GM23338 (cell line): Measurements from ENCODE around the gene MAGI1. TPM values are rescaled to one million over a fixed set of nuclear protein-coding genes. Genes with fewer than 3 reads are reported as not detected.

Experiments used
- ATAC-seq: fragments of 200-7000 bp; cut with Tn5 transposase; 3 replicates; pipeline ENCODE4 v1.9.1; 2020
- DNase-seq: peaks from one replicate; pipeline ENCODE4 v3.0.0-alpha.2; 2015; ENCODE audit warnings: low spot score
- H2AFZ ChIP-seq: fragments of 200-600 bp; sonication (generic); 2 replicates; pipeline ENCODE4 v1.8.0; 2016; ENCODE audit warnings: antibody characterized with exemption, mild to moderate bottlenecking, moderate library complexity
- H3F3A ChIP-seq: fragments of 200-600 bp; sonication (generic); replicated peaks from 2 replicates; pipeline ENCODE4 v1.8.0; 2017; ENCODE audit warnings: antibody characterized with exemption, mixed run types, low read depth
- H3K27ac ChIP-seq: fragments of 200-600 bp; sonication (generic); 2 replicates; pipeline ENCODE4 v1.6.1; 2016; ENCODE audit warnings: low read depth
- H3K27me3 ChIP-seq: fragments of 200-600 bp; sonication (generic); 2 replicates; pipeline ENCODE4 v1.8.0; 2016; ENCODE audit warnings: mild to moderate bottlenecking, mixed run types, moderate library complexity; ENCODE audit not compliant: insufficient read depth
- H3K36me3 ChIP-seq: fragments of 200-600 bp; sonication (generic); 2 replicates; pipeline ENCODE4 v1.8.0; 2016; ENCODE audit warnings: mild to moderate bottlenecking; ENCODE audit not compliant: insufficient read depth
- H3K4me1 ChIP-seq: fragments of 200-600 bp; sonication (generic); 2 replicates; pipeline ENCODE4 v1.8.0; 2016; ENCODE audit warnings: mild to moderate bottlenecking, moderate library complexity; ENCODE audit not compliant: insufficient read depth
- H3K4me2 ChIP-seq: fragments of 200-600 bp; sonication (generic); 2 replicates; pipeline ENCODE4 v1.7.1; 2017; ENCODE audit warnings: mixed run types
- H3K4me3 ChIP-seq: fragments of 200-600 bp; sonication (generic); 2 replicates; pipeline ENCODE4 v1.6.1; 2016; ENCODE audit warnings: mixed run types
- H3K79me2 ChIP-seq: fragments of 200-600 bp; sonication (generic); replicated peaks from 2 replicates; pipeline ENCODE4 v1.8.0; 2017; ENCODE audit warnings: mild to moderate bottlenecking; ENCODE audit not compliant: insufficient read depth
- H3K9me2 ChIP-seq: fragments of 200-600 bp; sonication (generic); 2 replicates; pipeline ENCODE4 v1.8.0; 2017; ENCODE audit not compliant: insufficient read depth
- H4K20me1 ChIP-seq: fragments of 200-600 bp; sonication (generic); replicated peaks from 2 replicates; pipeline ENCODE4 v1.8.0; 2017; ENCODE audit warnings: mild to moderate bottlenecking; ENCODE audit not compliant: insufficient read depth
- H3K27ac Mint-ChIP-seq: 2 replicates; pipeline ENCODE4 v1.8.0; 2020; ENCODE audit warnings: inconsistent platforms, mild to moderate bottlenecking, moderate library complexity, mixed read lengths
- H3K27me3 Mint-ChIP-seq: 3 replicates; pipeline ENCODE4 v1.8.0; 2022; ENCODE audit warnings: low read depth, mild to moderate bottlenecking, moderate library complexity, mixed read lengths, inconsistent platforms; ENCODE audit not compliant: insufficient read depth, poor library complexity
- H3K36me3 Mint-ChIP-seq: 3 replicates; pipeline ENCODE4 v1.8.0; 2021; ENCODE audit warnings: low read depth, mild to moderate bottlenecking, inconsistent platforms, moderate library complexity, mixed read lengths
- H3K4me1 Mint-ChIP-seq: 3 replicates; pipeline ENCODE4 v1.8.0; 2020; ENCODE audit warnings: mild to moderate bottlenecking, inconsistent platforms, mixed read lengths
- H3K4me3 Mint-ChIP-seq: 3 replicates; pipeline ENCODE4 v1.8.0; 2021; ENCODE audit warnings: moderate library complexity, mild to moderate bottlenecking, inconsistent platforms, mixed read lengths
- H3K9me3 Mint-ChIP-seq: 3 replicates; pipeline ENCODE4 v1.8.0; 2020; ENCODE audit warnings: moderate library complexity, mild to moderate bottlenecking, inconsistent platforms, mixed read lengths
- CREB1 ChIP-seq: fragments of 250-450 bp; sonication (Bioruptor Pico); IDR thresholded peaks from 2 replicates; pipeline ENCODE4 v1.5.0; 2020; ENCODE audit warnings: low read depth, mild to moderate bottlenecking, moderate library complexity
- CTCF ChIP-seq, 2 experiments: fragments of 200-600 bp in 1 of 2; sonication (generic) in 1 of 2; conservative IDR thresholded peaks; 2 replicates each; pipeline versions ENCODE4 v1.5.1 to v1.6.1; 2016 to 2017; ENCODE audit warnings: antibody characterized with exemption in 2 of 2, low read depth in 2 of 2, mild to moderate bottlenecking in 2 of 2, moderate library complexity in 1 of 2
- ETS1 ChIP-seq: IDR thresholded peaks from 2 replicates; pipeline ENCODE4 v1.6.1; 2016; ENCODE audit warnings: antibody characterized with exemption
- EZH2 ChIP-seq: fragments of 200-600 bp; sonication (generic); IDR thresholded peaks from one replicate; pipeline ENCODE4 v1.8.0; 2017; ENCODE audit warnings: antibody characterized with exemption, mild to moderate bottlenecking, low read depth; ENCODE audit not compliant: unreplicated experiment
- EZH2phosphoT487 ChIP-seq: fragments of 200-600 bp; sonication (generic); IDR thresholded peaks from one replicate; pipeline ENCODE4 v1.8.1; 2018; ENCODE audit warnings: antibody characterized with exemption; ENCODE audit not compliant: unreplicated experiment
- JUNB ChIP-seq: IDR thresholded peaks from one replicate; pipeline ENCODE4 v1.6.1; 2016; ENCODE audit warnings: antibody characterized with exemption; ENCODE audit not compliant: unreplicated experiment
- NANOG ChIP-seq: IDR thresholded peaks from 2 replicates; pipeline ENCODE4 v1.6.1; 2016; ENCODE audit warnings: antibody characterized with exemption, borderline replicate concordance
- POLR2AphosphoS5 ChIP-seq: IDR thresholded peaks from 2 replicates; pipeline ENCODE4 v1.6.1; 2016; ENCODE audit warnings: antibody characterized with exemption, low read depth
- REST ChIP-seq: IDR thresholded peaks from one replicate; pipeline ENCODE4 v1.6.1; 2018; ENCODE audit warnings: antibody characterized with exemption; ENCODE audit not compliant: unreplicated experiment
- STAT1 ChIP-seq: IDR thresholded peaks from one replicate; pipeline ENCODE4 v1.6.1; 2016; ENCODE audit warnings: antibody characterized with exemption; ENCODE audit not compliant: unreplicated experiment
- ZNF114 ChIP-seq: fragments of 250-450 bp; sonication (Bioruptor Pico); IDR thresholded peaks from 2 replicates; pipeline ENCODE4 v1.5.0; 2020; ENCODE audit warnings: mild to moderate bottlenecking, moderate library complexity
- ZNF331 ChIP-seq: fragments of 250-450 bp; sonication (Bioruptor Pico); IDR thresholded peaks from 2 replicates; pipeline ENCODE4 v1.5.0; 2020; ENCODE audit warnings: low read depth, mild to moderate bottlenecking, moderate library complexity
- ZNF462 ChIP-seq: fragments of 250-450 bp; sonication (Bioruptor Pico); IDR thresholded peaks from 2 replicates; pipeline ENCODE4 v1.5.0; 2020; ENCODE audit warnings: mild to moderate bottlenecking, moderate library complexity
- polyA plus RNA-seq: library from polyadenylated mRNA; unstranded; fragments of >200 nt; fragmentation: Nextera tagmentation; extraction: Ambion mirVana; gene quantifications from 2 replicates; pipeline ENCODE4 v1.2.1, GENCODE V29; 2016
- total RNA-seq: library from RNA; depleted of rRNA; stranded (reverse); fragments of >200 nt; shearing (Covaris generic); gene quantifications from 2 replicates; pipeline ENCODE4 v1.2.3, GENCODE V29; 2014

MAGI1 gene
- total and polyA plus RNA-seq, 2 experiments from 2014 or later, result 27.4 to 71.2 TPM

- TF ChIP-seq POLR2AphosphoS5 (no peak), ZNF114 (no peak), EZH2phosphoT487 (no peak), REST (no peak)
Measured at GRCh38 chr3:65584913-65585312, 453.8 kb downstream of the MAGI1 start (continued).

- H3K4me2 ChIP-seq, result no peak overlapping the region
- peaks cover 99% of the 10 kb centered on the region for H3K79me2 ChIP-seq
- H3K27ac Mint-ChIP-seq, result no peak overlapping the region
- H3K4me3 ChIP-seq, result no peak overlapping the region
- no peak for DNase-seq
- no peaks in the 10 kb centered on the region for H3K36me3 ChIP-seq
- H4K20me1 ChIP-seq, result peaks cover 15% of the 10 kb centered on the region
- H3K27me3 ChIP-seq, result no peaks in the 10 kb centered on the region
- H2AFZ ChIP-seq, result no peak overlapping the region
- peaks cover 55% of the 10 kb centered on the region for H3K4me1 ChIP-seq
- no peaks in the 10 kb centered on the region for H3K27me3 Mint-ChIP-seq
- H3K9me2 ChIP-seq, result no peaks in the 10 kb centered on the region
- H3K4me3 Mint-ChIP-seq, result no peak overlapping the region
- no peaks in the 10 kb centered on the region for H3K9me3 Mint-ChIP-seq
- no peaks in the 10 kb centered on the region; the same call in 1 of the 2 replicates for H3F3A ChIP-seq
- H3K4me1 Mint-ChIP-seq, result peaks cover 53% of the 10 kb centered on the region
- ATAC-seq, result no peak
- peak overlapping the region; percentile 56; the same call in 1 of the 2 replicates for H3K27ac ChIP-seq
- no peaks in the 10 kb centered on the region for H3K36me3 Mint-ChIP-seq
- no peak for TF ChIP-seq EZH2
- TF ChIP-seq CTCF (conservative IDR thresholded peaks at IDR 0.05; ENCODE audit: low read depth in 2 of 2), result no peak
- TF ChIP-seq EZH2phosphoT487, result no peak
- no peak for TF ChIP-seq JUNB
- no peak for TF ChIP-seq ZNF462 (CRISPR knock-in tag)
- TF ChIP-seq STAT1, result no peak
- no peak for TF ChIP-seq ETS1
- TF ChIP-seq NANOG, result no peak
- no peak for TF ChIP-seq ZNF331 (CRISPR knock-in tag)
- no peak for TF ChIP-seq POLR2AphosphoS5
- no peak for TF ChIP-seq CREB1 (CRISPR knock-in tag)
Measured at GRCh38 chr3:65584002-65584401, 454.7 kb downstream of the MAGI1 start.
